Measurements from ENCODE around the gene HOXD12.

HOXD12 gene

GRCh38 chr2:176151442-176152287 is 52.1 kb downstream of the HOXD12 start, which contains the start of gene HOXD4:
Gene HOXD4 (plus strand): TSS chr2:176151550. CDS start chr2:176151634, 84 bp downstream.
- DNase-seq = no peak

Data from T1000 (cell line).